Skin epidermis (tissue), 12 donors: ENCODE data around the gene SHTN1.

Experiments
- H3K27ac ChIP-seq, 21 experiments: fragments of 200-600 bp; sonication (generic) in 11 of 21; one replicate each; pipeline ENCODE4 v1.5.0; 2020; ENCODE audit warnings: mild to moderate bottlenecking in 3 of 21, inconsistent platforms in 2 of 21, moderate library complexity in 2 of 21
- H3K4me3 ChIP-seq, 7 experiments: fragments of 200-600 bp; sonication (generic) in 2 of 7; one replicate each; pipeline ENCODE4 v1.5.0; 2020; ENCODE audit warnings: inconsistent platforms in 2 of 7, mild to moderate bottlenecking in 2 of 7, moderate library complexity in 1 of 7

SHTN1 gene

GRCh38 chr10:116848032-116848943 is 156.7 kb downstream of the SHTN1 start:
- Histone ChIP-seq H3K4me3 (peak overlapping the region; percentile 47 to 75 (median 54)), H3K27ac (peak overlapping the region in 15 of 21 experiments; percentile 44 to 90 (median 71))

GRCh38 chr10:116845823-116846222 is 159.2 kb downstream of the SHTN1 start:
- no peak overlapping the region for H3K4me3 ChIP-seq

GRCh38 chr10:116840389-116841075 is 164.5 kb downstream of the SHTN1 start:
- no peak overlapping the region for H3K27ac ChIP-seq
- H3K4me3 ChIP-seq = no peak overlapping the region

More at GRCh38 chr10:116845823-116846222, 159.2 kb downstream of the SHTN1 start:
- H3K27ac ChIP-seq = no peak overlapping the region

- no peak overlapping the region for H3K4me3 ChIP-seq
- H3K27ac ChIP-seq = no peak overlapping the region
Observed at GRCh38 chr10:116838143-116838725, 166.8 kb downstream of the SHTN1 start.

- Histone ChIP-seq H3K27ac (no peak overlapping the region), H3K4me3 (no peak overlapping the region)
Observed at GRCh38 chr10:116836902-116837523, 168.0 kb downstream of the SHTN1 start.

GRCh38 chr10:116836083-116836482 is 168.9 kb downstream of the SHTN1 start:
- no peak overlapping the region for H3K4me3 ChIP-seq
- H3K27ac ChIP-seq = no peak overlapping the region

GRCh38 chr10:116835658-116836057 is 169.3 kb downstream of the SHTN1 start:
- H3K4me3 ChIP-seq = no peak overlapping the region
- no peak overlapping the region for H3K27ac ChIP-seq

- Histone ChIP-seq H3K4me3 (no peak overlapping the region), H3K27ac (no peak overlapping the region)
Observed at GRCh38 chr10:116833986-116834985, 170.7 kb downstream of the SHTN1 start.

GRCh38 chr10:116831790-116832189 is 173.2 kb downstream of the SHTN1 start:
- H3K27ac ChIP-seq = no peak overlapping the region

More at GRCh38 chr10:116831790-116832189, 173.2 kb downstream of the SHTN1 start:
- H3K4me3 ChIP-seq = no peak overlapping the region
